Kidney (tissue), 14 donors: ENCODE measurements around the gene TRIM32. TPM values are rescaled to one million over a fixed set of nuclear protein-coding genes. Genes with fewer than 3 reads are reported as not detected.
"Not testable (repeated sequence)": the region's sequence is repeated elsewhere in the genome, so short reads cannot be mapped to it uniquely, and the experiment has no call there.

ENCODE experiments used
- DNase-seq, 5 donors: peaks; one replicate each; pipeline ENCODE4 v3.0.0-alpha.2; 2013 to 2020
- FAIRE-seq: peaks from 2 replicates; lab custom pipeline; 2012; peaks lifted over from hg19 to GRCh38; lab: Jason Lieb, UNC
- H3K27ac ChIP-seq, 2 donors: one replicate each; pipeline ENCODE4 v1.7.0; 2013; ENCODE audit warnings: low read depth in 2 of 2, low read length in 2 of 2, inconsistent platforms in 1 of 2
- H3K27me3 ChIP-seq: one replicate; pipeline ENCODE4 v1.7.1; 2013; ENCODE audit warnings: low read length, inconsistent platforms; ENCODE audit not compliant: control insufficient read depth, insufficient read depth
- H3K36me3 ChIP-seq, 3 donors: one replicate each; pipeline versions ENCODE4 v1.7.0 to v1.7.1; 2013; ENCODE audit warnings: low read length in 3 of 3, control low read depth in 1 of 3, inconsistent platforms in 1 of 3; ENCODE audit not compliant: insufficient read depth in 3 of 3, control insufficient read depth in 2 of 3
- H3K4me1 ChIP-seq, 3 donors: one replicate each; pipeline versions ENCODE4 v1.7.0 to v1.7.1; 2013; ENCODE audit warnings: low read length in 3 of 3, inconsistent platforms in 1 of 3, low read depth in 1 of 3; ENCODE audit not compliant: control insufficient read depth in 2 of 3, insufficient read depth in 2 of 3
- H3K4me3 ChIP-seq, 3 donors: one replicate each; pipeline versions ENCODE4 v1.7.0 to v1.8.1; 2013; ENCODE audit warnings: low read length in 3 of 3, control low read depth in 1 of 3, inconsistent platforms in 1 of 3
- H3K9ac ChIP-seq, 3 donors: one replicate each; pipeline versions ENCODE4 v1.7.0 to v1.7.1; 2013; ENCODE audit warnings: low read length in 3 of 3, control low read depth in 1 of 3, inconsistent platforms in 1 of 3
- H3K9me3 ChIP-seq, 3 donors: one replicate each; pipeline versions ENCODE4 v1.7.0 to v1.7.1; 2013; ENCODE audit warnings: low read length in 3 of 3, control low read depth in 1 of 3, inconsistent platforms in 1 of 3; ENCODE audit not compliant: control insufficient read depth in 2 of 3, insufficient read depth in 1 of 3
- CTCF ChIP-seq: IDR thresholded peaks from 3 replicates; pipeline ENCODE4 v1.5.1; 2012; ENCODE audit warnings: mild to moderate bottlenecking, moderate library complexity, borderline replicate concordance; ENCODE audit not compliant: insufficient read depth; ENCODE audit errors: extremely low read depth
- intact Hi-C: fragments of 100-400 bp; cut with DNase I; formaldehyde crosslinking; loops from one replicate; pipeline ENCODE4 v1.11.1; 2022
- polyA plus RNA-seq: library from polyadenylated mRNA; stranded (reverse); fragments of 350-450 nt; fragmentation: Illumina TruSeq; extraction: RNeasy Lipid Tissue Mini Kit (QIAGEN cat#74804); gene quantifications from one replicate; pipeline ENCODE4 v1.2.3, GENCODE V29; 2014; ENCODE audit warnings: low read depth, low replicate concordance; ENCODE audit not compliant: insufficient read depth
- total RNA-seq: library from RNA; stranded (reverse); fragmentation: NEBNext Ultra II Directional; extraction: Animal tissue kit (Norgen Biotek cat#: 25700); gene quantifications from one replicate; pipeline ENCODE4 v1.2.1, GENCODE V29; 2021
- donor health status: control.
- donor health status: control.
- donor health status: control.
- donor health status: control.
- donor health status: control.
- donor health status: DM: yes; HTN: yes; CAD: no.
- donor health status: Normal renal cell carcinoma (clear cell type).

The TRIM32 gene
- total and polyA plus RNA-seq, 2 donors from 2014 or later, result 5.2 to 22.6 TPM

- H3K4me1 ChIP-seq, result peaks cover 0 to 16% (median 15%) of the 10 kb centered on the region in 3 donors
- TF ChIP-seq CTCF, result no peak
- H3K9me3 ChIP-seq, result no peaks in the 10 kb centered on the region
- DNase-seq, result no peak
- H3K4me3 ChIP-seq, result peak overlapping the region in 1 of 3 donors; percentile 3
- no peak overlapping the region for H3K27ac ChIP-seq
- no peaks in the 10 kb centered on the region for H3K27me3 ChIP-seq
- H3K9ac ChIP-seq, result no peak overlapping the region
- FAIRE-seq, result no peak
- H3K36me3 ChIP-seq, result no peaks in the 10 kb centered on the region
- intact Hi-C loops, result no loop called here
Observed at GRCh38 chr9:116688806-116689485, 1.8 kb downstream of the TRIM32 start.

GRCh38 chr9:116689486-116690032 is 2.5 kb downstream of the TRIM32 start:
- H3K36me3 ChIP-seq, result no peaks in the 10 kb centered on the region
- no peaks in the 10 kb centered on the region for H3K27me3 ChIP-seq
- DNase-seq, result no peak
- no peak overlapping the region for H3K9ac ChIP-seq
- intact Hi-C loops, result no loop called here
- H3K27ac ChIP-seq, result no peak overlapping the region
- no peak for FAIRE-seq
- H3K4me3 ChIP-seq, result no peak overlapping the region
- H3K4me1 ChIP-seq, result peaks cover 0 to 16% (median 15%) of the 10 kb centered on the region in 3 donors
- no peaks in the 10 kb centered on the region for H3K9me3 ChIP-seq
- no peak for TF ChIP-seq CTCF

GRCh38 chr9:116690805-116691204 is 3.7 kb downstream of the TRIM32 start:
- H3K4me3 ChIP-seq, H3K27me3 ChIP-seq, H3K36me3 ChIP-seq, FAIRE-seq, H3K9me3 ChIP-seq, DNase-seq, intact Hi-C loops, H3K9ac ChIP-seq, H3K27ac ChIP-seq: not testable (repeated sequence)
- H3K4me1 ChIP-seq, result peaks cover 0 to 16% (median 15%) of the 10 kb centered on the region in 3 donors

- H3K27me3 ChIP-seq, result no peaks in the 10 kb centered on the region
- FAIRE-seq (no peak), DNase-seq (no peak)
- peaks cover 0 to 14% (median 10%) of the 10 kb centered on the region in 3 donors for H3K4me1 ChIP-seq
- no peak overlapping the region for H3K27ac ChIP-seq
- H3K9me3 ChIP-seq, result no peaks in the 10 kb centered on the region
- H3K9ac ChIP-seq, result no peak overlapping the region
- TF ChIP-seq CTCF, result no peak
- no peaks in the 10 kb centered on the region for H3K36me3 ChIP-seq
- intact Hi-C loops, result no loop called here
- no peak overlapping the region for H3K4me3 ChIP-seq
Observed at GRCh38 chr9:116691607-116692006, 4.5 kb downstream of the TRIM32 start.
